SK-N-SH treated with all-trans-retinoic acid at 6 μM for 48 hours (cell line): ENCODE data around the gene CXCL8.
"Not testable (repeated sequence)": the region's sequence is repeated elsewhere in the genome, so short reads cannot be mapped to it uniquely, and the experiment has no call there.

Experiments
- ATAC-seq: fragments of 200-7000 bp; cut with Tn5 transposase; 3 replicates; pipeline ENCODE4 v1.9.1; 2020; ENCODE audit warnings: mild to moderate bottlenecking, moderate library complexity
- ARNTL ChIP-seq: fragments of 450-650 bp; formaldehyde crosslinking; IDR thresholded peaks from 2 replicates; pipeline ENCODE4 v1.5.0; 2020; ENCODE audit warnings: low read depth, mild to moderate bottlenecking, moderate library complexity, borderline replicate concordance
- BACH2 ChIP-seq: fragments of 250-450 bp; sonication (Bioruptor Pico); IDR thresholded peaks from 2 replicates; pipeline ENCODE4 v1.9.0; 2021; ENCODE audit warnings: mild to moderate bottlenecking, borderline replicate concordance
- CREB5 ChIP-seq: fragments of 250-450 bp; sonication (Bioruptor Pico); IDR thresholded peaks from 2 replicates; pipeline ENCODE4 v1.5.1; 2020; ENCODE audit warnings: low read depth, mild to moderate bottlenecking, moderate library complexity
- CSDC2 ChIP-seq: fragments of 250-450 bp; sonication (Bioruptor Pico); IDR thresholded peaks from 2 replicates; pipeline ENCODE4 v1.5.0; 2020; ENCODE audit warnings: mild to moderate bottlenecking, moderate library complexity
- CSRNP3 ChIP-seq: fragments of 250-450 bp; sonication (Bioruptor Pico); IDR thresholded peaks from 2 replicates; pipeline ENCODE4 v1.5.1; 2021; ENCODE audit warnings: mild to moderate bottlenecking, moderate library complexity
- ESRRG ChIP-seq: fragments of 250-450 bp; sonication (Bioruptor Pico); IDR thresholded peaks from 2 replicates; pipeline ENCODE4 v1.6.1; 2021; ENCODE audit warnings: mild to moderate bottlenecking
- GLIS3 ChIP-seq: fragments of 250-450 bp; sonication (Bioruptor Pico); IDR thresholded peaks from 2 replicates; pipeline ENCODE4 v1.5.0; 2020; ENCODE audit warnings: mild to moderate bottlenecking, moderate library complexity
- ISL1 ChIP-seq: fragments of 250-450 bp; sonication (Bioruptor Pico); IDR thresholded peaks from 2 replicates; pipeline ENCODE4 v2.1.2; 2022; ENCODE audit warnings: mild to moderate bottlenecking, moderate library complexity
- OSR1 ChIP-seq: fragments of 250-450 bp; sonication (Bioruptor Pico); IDR thresholded peaks from 2 replicates; pipeline ENCODE4 v1.8.0; 2022; ENCODE audit warnings: moderate library complexity, mild to moderate bottlenecking, inconsistent platforms
- PATZ1 ChIP-seq: fragments of 250-450 bp; sonication (Bioruptor Pico); IDR thresholded peaks from 2 replicates; pipeline ENCODE4 v1.8.0; 2020; ENCODE audit warnings: mild to moderate bottlenecking, moderate library complexity, borderline replicate concordance
- SNAI2 ChIP-seq: fragments of 250-450 bp; sonication (Bioruptor Pico); IDR thresholded peaks from 2 replicates; pipeline ENCODE4 v1.5.0; 2020; ENCODE audit warnings: mild to moderate bottlenecking, moderate library complexity
- TCF4 ChIP-seq: fragments of 250-450 bp; sonication (Bioruptor Pico); IDR thresholded peaks from 2 replicates; pipeline ENCODE4 v1.8.0; 2021; ENCODE audit warnings: mild to moderate bottlenecking, moderate library complexity, borderline replicate concordance
- TOX ChIP-seq: fragments of 250-450 bp; sonication (Bioruptor Pico); IDR thresholded peaks from 2 replicates; pipeline ENCODE4 v1.8.0; 2021; ENCODE audit warnings: mild to moderate bottlenecking, moderate library complexity, borderline replicate concordance
- TSHZ2 ChIP-seq: fragments of 250-450 bp; sonication (Bioruptor Pico); IDR thresholded peaks from 2 replicates; pipeline ENCODE4 v1.5.0; 2020; ENCODE audit warnings: mild to moderate bottlenecking, moderate library complexity
- ZC3H10 ChIP-seq: fragments of 250-450 bp; sonication (Bioruptor Pico); IDR thresholded peaks from 2 replicates; pipeline ENCODE4 v1.5.1; 2021; ENCODE audit warnings: mild to moderate bottlenecking, moderate library complexity
- ZFP3 ChIP-seq: fragments of 250-450 bp; sonication (Bioruptor Pico); IDR thresholded peaks from 2 replicates; pipeline ENCODE4 v1.5.0; 2020; ENCODE audit warnings: mild to moderate bottlenecking, moderate library complexity
- ZFP30 ChIP-seq: fragments of 450-650 bp; formaldehyde crosslinking; IDR thresholded peaks from 2 replicates; pipeline ENCODE4 v1.5.0; 2022; ENCODE audit warnings: mild to moderate bottlenecking, moderate library complexity
- ZNF565 ChIP-seq: fragments of 450-650 bp; formaldehyde crosslinking; conservative IDR thresholded peaks from 2 replicates; pipeline ENCODE4 v1.5.0; 2020; ENCODE audit warnings: low read depth, mild to moderate bottlenecking, moderate library complexity
- ZNF70 ChIP-seq: fragments of 450-650 bp; formaldehyde crosslinking; IDR thresholded peaks from 2 replicates; pipeline ENCODE4 v1.5.0; 2020; ENCODE audit warnings: mild to moderate bottlenecking, moderate library complexity
- ZNF8 ChIP-seq: fragments of 450-650 bp; formaldehyde crosslinking; IDR thresholded peaks from 2 replicates; pipeline ENCODE4 v1.5.0; 2020; ENCODE audit warnings: mild to moderate bottlenecking, moderate library complexity

CXCL8 gene

GRCh38 chr4:73740353-73740778 lies at the start of gene CXCL8:
TSS of gene CXCL8 (plus strand) at chr4:73740569. CDS start at chr4:73740659, 90 bp downstream.
- ATAC-seq = peak; percentile 94
- TF ChIP-seq TOX (CRISPR knock-in tag) = peak; percentile 28; the same call in 1 of the 2 replicates
- TF ChIP-seq ZNF565 (CRISPR knock-in tag) = no peak

GRCh38 chr4:73691201-73691600 lies 49.2 kb upstream of the CXCL8 start:
- not testable (repeated sequence) for ATAC-seq

- TF ChIP-seq TOX (CRISPR knock-in tag) (peak; percentile 91), BACH2 (CRISPR knock-in tag) (no peak)
- TF ChIP-seq, all 23 proteins: peak for 1
- peak; percentile 89 for ATAC-seq
These were observed 48.6 kb upstream of the CXCL8 start for GRCh38 chr4:73691759-73692158.

GRCh38 chr4:73692254-73692653 lies 48.1 kb upstream of the CXCL8 start:
- ATAC-seq = peak; percentile 81
- no peak for TF ChIP-seq ISL1
- TF ChIP-seq ZC3H10 (CRISPR knock-in tag) = no peak
- no peak for TF ChIP-seq ARNTL (CRISPR knock-in tag)
- no peak for TF ChIP-seq TOX (CRISPR knock-in tag)
- no peak for TF ChIP-seq SNAI2 (CRISPR knock-in tag)
- TF ChIP-seq ZNF8 (CRISPR knock-in tag) = no peak
- TF ChIP-seq BACH2 (CRISPR knock-in tag) = no peak
- TF ChIP-seq TSHZ2 (CRISPR knock-in tag) = no peak
- TF ChIP-seq TCF4 (CRISPR knock-in tag) = no peak

- peak; percentile 47 for ATAC-seq
- TF ChIP-seq BACH2 (CRISPR knock-in tag) (no peak), ZFP30 (CRISPR knock-in tag) (no peak), GLIS3 (CRISPR knock-in tag) (no peak), CSDC2 (CRISPR knock-in tag) (no peak), ZC3H10 (CRISPR knock-in tag) (no peak), OSR1 (CRISPR knock-in tag) (no peak), TCF4 (CRISPR knock-in tag) (no peak), ESRRG (no peak), CREB5 (CRISPR knock-in tag) (no peak), ARNTL (CRISPR knock-in tag) (no peak), SNAI2 (CRISPR knock-in tag) (no peak), ZNF8 (CRISPR knock-in tag) (no peak), ZNF565 (CRISPR knock-in tag) (no peak), CSRNP3 (CRISPR knock-in tag) (no peak), PATZ1 (no peak), ZNF70 (CRISPR knock-in tag) (no peak), ISL1 (no peak), ZFP3 (CRISPR knock-in tag) (no peak), TOX (CRISPR knock-in tag) (no peak), TSHZ2 (CRISPR knock-in tag) (no peak)
- TF ChIP-seq, all 23 proteins: peak for 0
These were observed 47.7 kb upstream of the CXCL8 start for GRCh38 chr4:73692701-73693100.
